ENCODE results near the gene CDK5RAP1.

CDK5RAP1 gene

GRCh38 chr20:33337531-33338165, 63.7 kb downstream of the CDK5RAP1 start:
- in situ Hi-C loops (cut with MboI; ENCODE audit: low sequenced_read_pairs): no loop called here

- in situ Hi-C loops (cut with MboI; ENCODE audit: low sequenced_read_pairs): no loop called here
Observed at GRCh38 chr20:33337119-33337518, 64.2 kb downstream of the CDK5RAP1 start.

GRCh38 chr20:33336375-33336774, 64.9 kb downstream of the CDK5RAP1 start:
- in situ Hi-C loops (cut with MboI; ENCODE audit: low sequenced_read_pairs): no loop called here

GRCh38 chr20:33334111-33334510, 67.2 kb downstream of the CDK5RAP1 start:
- in situ Hi-C loops (cut with MboI; ENCODE audit: low sequenced_read_pairs): no loop called here

- in situ Hi-C loops (cut with MboI; ENCODE audit: low sequenced_read_pairs): no loop called here
Observed at GRCh38 chr20:33333616-33334015, 67.7 kb downstream of the CDK5RAP1 start.

GRCh38 chr20:33332905-33333456, 68.3 kb downstream of the CDK5RAP1 start:
- in situ Hi-C loops (cut with MboI; ENCODE audit: low sequenced_read_pairs): no loop called here

- in situ Hi-C loops (cut with MboI; ENCODE audit: low sequenced_read_pairs): no loop called here
Observed at GRCh38 chr20:33328157-33329137, 72.9 kb downstream of the CDK5RAP1 start.

- in situ Hi-C loops (cut with MboI; ENCODE audit: low sequenced_read_pairs): no loop called here
Observed at GRCh38 chr20:33325350-33325749, 76.0 kb downstream of the CDK5RAP1 start.

- in situ Hi-C loops (cut with MboI; ENCODE audit: low sequenced_read_pairs): no loop called here
Observed at GRCh38 chr20:33323236-33323635, 78.1 kb downstream of the CDK5RAP1 start.

- in situ Hi-C loops (cut with MboI; ENCODE audit: low sequenced_read_pairs): no loop called here
Observed at GRCh38 chr20:33322456-33322855, 78.9 kb downstream of the CDK5RAP1 start.

GRCh38 chr20:33320006-33320405, 81.3 kb downstream of the CDK5RAP1 start:
- in situ Hi-C loops (cut with MboI; ENCODE audit: low sequenced_read_pairs): no loop called here

- in situ Hi-C loops (cut with MboI; ENCODE audit: low sequenced_read_pairs): no loop called here
Observed at GRCh38 chr20:33318096-33318429, 83.3 kb downstream of the CDK5RAP1 start.

- in situ Hi-C loops (cut with MboI; ENCODE audit: low sequenced_read_pairs): no loop called here
Observed at GRCh38 chr20:33317424-33318095, 83.8 kb downstream of the CDK5RAP1 start.

- in situ Hi-C loops (cut with MboI; ENCODE audit: low sequenced_read_pairs): no loop called here
Observed at GRCh38 chr20:33316958-33317357, 84.4 kb downstream of the CDK5RAP1 start.

GRCh38 chr20:33316343-33316742, 85.0 kb downstream of the CDK5RAP1 start:
- in situ Hi-C loops (cut with MboI; ENCODE audit: low sequenced_read_pairs): no loop called here

GRCh38 chr20:33313686-33314314, 87.5 kb downstream of the CDK5RAP1 start:
- in situ Hi-C loops (cut with MboI; ENCODE audit: low sequenced_read_pairs): no loop called here

- in situ Hi-C loops (cut with MboI; ENCODE audit: low sequenced_read_pairs): no loop called here
Observed at GRCh38 chr20:33312583-33312982, 88.7 kb downstream of the CDK5RAP1 start.

- in situ Hi-C loops (cut with MboI; ENCODE audit: low sequenced_read_pairs): no loop called here
Observed at GRCh38 chr20:33311996-33312395, 89.3 kb downstream of the CDK5RAP1 start.

- in situ Hi-C loops (cut with MboI; ENCODE audit: low sequenced_read_pairs): no loop called here
Observed at GRCh38 chr20:33311011-33311410, 90.3 kb downstream of the CDK5RAP1 start.

GRCh38 chr20:33310327-33310899, 90.9 kb downstream of the CDK5RAP1 start:
- in situ Hi-C loops (cut with MboI; ENCODE audit: low sequenced_read_pairs): no loop called here

GRCh38 chr20:33309631-33310030, 91.7 kb downstream of the CDK5RAP1 start:
- in situ Hi-C loops (cut with MboI; ENCODE audit: low sequenced_read_pairs): no loop called here
